Measurements from ENCODE around the gene MCUB.

The MCUB gene

DNA sequence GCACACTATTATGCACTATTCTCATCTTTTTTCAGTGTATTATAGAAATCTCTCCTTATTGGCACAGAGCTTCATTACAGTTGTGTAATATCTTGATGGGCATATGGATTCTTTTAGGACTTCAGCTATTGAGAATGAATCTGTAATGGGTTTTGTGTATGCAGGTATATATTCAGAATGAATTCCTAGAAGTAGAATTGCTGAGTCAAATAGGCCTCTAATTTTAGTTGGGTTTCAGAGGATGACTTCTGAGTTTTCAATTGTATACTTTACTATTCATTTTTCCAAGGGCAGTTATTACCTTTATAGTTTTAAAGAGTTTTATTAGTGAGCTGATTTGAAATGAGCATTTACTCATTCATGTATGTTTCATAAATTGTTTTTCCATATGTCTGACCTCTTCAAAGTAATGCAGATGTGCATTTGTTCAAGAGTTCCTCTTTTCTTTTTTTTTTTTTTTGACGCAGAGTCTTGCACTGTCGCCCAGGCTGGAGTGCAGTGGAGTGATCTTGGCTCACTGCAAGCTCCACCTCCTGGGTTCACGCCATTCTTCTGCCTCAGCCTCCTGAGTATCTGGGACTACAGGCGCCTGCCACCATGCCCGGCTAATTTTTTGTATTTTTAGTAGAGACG, 123.7 kb downstream of the MCUB start:
- Histone ChIP-seq H4K20me1 (ENCODE audit: insufficient read depth, low read length) (no peaks in the 10 kb centered on the region), H2AFZ (ENCODE audit: low read length) (no peak overlapping the region), H3K4me1 (ENCODE audit: low read length) (peaks cover 13% of the 10 kb centered on the region; the same call in 1 of the 2 replicates), H3K4me3 (ENCODE audit: low read length) (no peak overlapping the region), H3K4me2 (ENCODE audit: low read depth, low read length) (no peak overlapping the region), H3K36me3 (replicated peaks; ENCODE audit: insufficient read depth, low read length) (no peaks in the 10 kb centered on the region), H3K27ac (ENCODE audit: low read length) (no peak overlapping the region), H3K9me3 (replicated peaks; ENCODE audit: insufficient read depth, low read length) (no peaks in the 10 kb centered on the region), H3K79me2 (ENCODE audit: low read length) (no peaks in the 10 kb centered on the region), H3K9me2 (replicated peaks; ENCODE audit: insufficient read depth, low read length) (no peaks in the 10 kb centered on the region), H3K9ac (ENCODE audit: low read length) (no peak overlapping the region), H3K27me3 (replicated peaks; ENCODE audit: insufficient read depth, low read length) (no peaks in the 10 kb centered on the region), H3F3A (ENCODE audit: insufficient read depth, low read length) (no peaks in the 10 kb centered on the region; the same call in 1 of the 2 replicates)
- no peak for TF ChIP-seq CTCF (IDR thresholded peaks at IDR 0.05; ENCODE audit: low read length)
- no peak for TF ChIP-seq EZH2phosphoT487 (IDR thresholded peaks at IDR 0.05; ENCODE audit: low read length)
- TF ChIP-seq EZH2 (optimal IDR thresholded peaks at IDR 0.05; ENCODE audit: low read depth, low read length) = no peak
- no peak for DNase-seq

DNA sequence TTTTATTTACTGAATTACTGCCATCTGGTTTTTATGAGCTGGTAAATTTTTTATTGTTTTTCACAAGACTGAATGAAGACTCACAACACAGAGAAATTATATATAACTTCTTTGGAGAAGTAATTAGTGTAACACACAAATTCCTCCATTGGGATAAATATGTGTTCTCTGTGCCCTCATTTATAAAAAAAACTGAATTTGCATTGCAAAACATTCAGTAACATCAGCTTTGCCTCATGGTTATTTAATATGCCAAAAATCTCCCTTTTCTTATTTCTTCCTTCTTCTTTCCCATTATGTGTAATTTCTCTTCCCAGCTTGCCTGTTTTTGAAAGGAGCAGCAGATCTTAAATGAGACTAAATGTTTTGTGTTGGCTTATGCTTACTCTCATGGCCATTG, 124.7 kb downstream of the MCUB start:
- H3K9ac ChIP-seq (ENCODE audit: low read length) = no peak overlapping the region
- TF ChIP-seq EZH2phosphoT487 (IDR thresholded peaks at IDR 0.05; ENCODE audit: low read length) (no peak), CTCF (IDR thresholded peaks at IDR 0.05; ENCODE audit: low read length) (no peak), EZH2 (optimal IDR thresholded peaks at IDR 0.05; ENCODE audit: low read depth, low read length) (no peak)

DNA sequence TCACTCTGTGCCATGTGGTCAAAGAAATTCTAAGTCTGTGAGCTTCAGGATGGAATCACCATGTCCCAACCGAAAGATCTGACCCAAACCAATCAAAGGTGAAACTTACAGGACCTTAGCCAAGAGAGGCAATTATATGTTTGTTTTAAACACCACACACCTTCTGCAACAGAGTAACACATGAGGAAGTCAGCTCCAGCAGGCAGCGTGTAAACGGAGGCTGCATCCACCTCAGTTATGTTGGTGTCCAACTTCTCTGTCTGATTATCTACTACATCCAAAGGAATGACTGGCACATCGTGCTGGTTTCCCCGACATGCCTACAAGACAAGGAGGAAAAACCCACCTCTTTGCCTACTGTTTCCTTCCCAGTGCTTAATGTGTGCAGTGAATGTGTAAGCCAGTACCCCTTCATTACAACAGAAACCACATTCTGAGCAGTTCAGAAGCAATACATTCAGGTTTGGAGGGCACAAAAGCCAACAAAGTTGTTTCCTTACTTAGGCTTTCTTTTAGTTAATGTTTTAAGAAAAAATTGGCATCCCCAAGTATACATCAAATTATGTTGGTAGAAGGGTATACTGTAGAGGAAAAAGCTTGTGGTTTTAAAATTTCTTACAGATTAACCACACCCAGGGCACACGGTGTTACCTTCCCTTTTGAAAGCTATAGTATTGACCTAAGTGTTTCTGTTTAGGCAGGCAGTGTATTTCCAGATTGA, 130.8 kb downstream of the MCUB start:
- H3K4me3 ChIP-seq (ENCODE audit: low read length) = no peak overlapping the region
- H3K36me3 ChIP-seq (replicated peaks; ENCODE audit: insufficient read depth, low read length) = no peaks in the 10 kb centered on the region
- H3K27ac ChIP-seq (ENCODE audit: low read length) = peak overlapping the region; percentile 14; the same call in 1 of the 2 replicates
- peaks cover 31% of the 10 kb centered on the region for H3K4me1 ChIP-seq (ENCODE audit: low read length)
- no peaks in the 10 kb centered on the region for H3K27me3 ChIP-seq (replicated peaks; ENCODE audit: insufficient read depth, low read length)
- peak overlapping the region; percentile 28; the same call in 1 of the 2 replicates for H3K4me2 ChIP-seq (ENCODE audit: low read depth, low read length)
- H4K20me1 ChIP-seq (ENCODE audit: insufficient read depth, low read length) = no peaks in the 10 kb centered on the region
- no peak for TF ChIP-seq EZH2phosphoT487 (IDR thresholded peaks at IDR 0.05; ENCODE audit: low read length)
- no peak for TF ChIP-seq CTCF (IDR thresholded peaks at IDR 0.05; ENCODE audit: low read length)
- no peak for TF ChIP-seq EZH2 (optimal IDR thresholded peaks at IDR 0.05; ENCODE audit: low read depth, low read length)
- DNase-seq = peak; percentile 48
- H3K79me2 ChIP-seq (ENCODE audit: low read length) = no peaks in the 10 kb centered on the region
- no peaks in the 10 kb centered on the region for H3K9me2 ChIP-seq (replicated peaks; ENCODE audit: insufficient read depth, low read length)
- no peak overlapping the region for H3K9ac ChIP-seq (ENCODE audit: low read length)
- no peaks in the 10 kb centered on the region for H3K9me3 ChIP-seq (replicated peaks; ENCODE audit: insufficient read depth, low read length)
- no peak overlapping the region for H2AFZ ChIP-seq (ENCODE audit: low read length)
- H3F3A ChIP-seq (ENCODE audit: insufficient read depth, low read length) = peaks cover 9% of the 10 kb centered on the region

More for the DNA sequence above, 124.7 kb downstream of the MCUB start:
- Histone ChIP-seq H3K79me2 (ENCODE audit: low read length) (no peaks in the 10 kb centered on the region), H3K27ac (ENCODE audit: low read length) (no peak overlapping the region), H3K9me2 (replicated peaks; ENCODE audit: insufficient read depth, low read length) (no peaks in the 10 kb centered on the region), H3K9me3 (replicated peaks; ENCODE audit: insufficient read depth, low read length) (no peaks in the 10 kb centered on the region), H2AFZ (ENCODE audit: low read length) (no peak overlapping the region), H4K20me1 (ENCODE audit: insufficient read depth, low read length) (no peaks in the 10 kb centered on the region), H3F3A (ENCODE audit: insufficient read depth, low read length) (no peaks in the 10 kb centered on the region; the same call in 1 of the 2 replicates), H3K4me3 (ENCODE audit: low read length) (no peak overlapping the region), H3K36me3 (replicated peaks; ENCODE audit: insufficient read depth, low read length) (no peaks in the 10 kb centered on the region), H3K27me3 (replicated peaks; ENCODE audit: insufficient read depth, low read length) (no peaks in the 10 kb centered on the region), H3K4me1 (ENCODE audit: low read length) (peaks cover 13% of the 10 kb centered on the region; the same call in 1 of the 2 replicates), H3K4me2 (ENCODE audit: low read depth, low read length) (no peak overlapping the region)
- DNase-seq = no peak
